ENCODE data around the gene OR13C5. TPM values are rescaled to one million over a fixed set of nuclear protein-coding genes. Genes with fewer than 3 reads are reported as not detected.
A peak's percentile ranks its signal among the peaks of the same experiment; 100 is the strongest.

OR13C5 gene
- total RNA-seq, 2 donors from 2014 or later: not detected

GRCh38 chr9:104568868-104569267 lies 30.3 kb downstream of the OR13C5 start, which contains the start of gene OR13C8:
Gene OR13C8 (plus strand): TSS chr9:104569168. CDS start chr9:104569168, 0 bp downstream.
- no peak for DNase-seq
- TF ChIP-seq CTCF (conservative IDR thresholded peaks at IDR 0.05): no peak

GRCh38 chr9:104564358-104564757 lies 34.9 kb downstream of the OR13C5 start:
- Histone ChIP-seq H3K27ac (ENCODE audit: low read depth, low read length) (no peak overlapping the region), H3K4me3 (ENCODE audit: low read length) (no peak overlapping the region), H3K4me1 (ENCODE audit: control insufficient read depth, insufficient read depth, low read length) (no peaks in the 10 kb centered on the region), H3K9ac (ENCODE audit: extremely low read depth, low read length, poor library complexity, severe bottlenecking) (no peak overlapping the region), H3K27me3 (ENCODE audit: control insufficient read depth, insufficient read depth, low read length, poor library complexity, severe bottlenecking) (no peaks in the 10 kb centered on the region), H3K9me3 (ENCODE audit: control insufficient read depth, low read length) (no peaks in the 10 kb centered on the region), H3K36me3 (ENCODE audit: control insufficient read depth, insufficient read depth, low read length) (no peaks in the 10 kb centered on the region)
- Mint-ChIP-seq H3K36me3 (ENCODE audit: low read depth) (no peaks in the 10 kb centered on the region), H3K4me1 (no peaks in the 10 kb centered on the region), H3K4me3 (no peak overlapping the region), H3K9me3 (peaks cover 5% of the 10 kb centered on the region), H3K27ac (no peak overlapping the region), H3K27me3 (ENCODE audit: insufficient read depth) (no peaks in the 10 kb centered on the region)
- WGBS, 2 experiments (ENCODE audit: insufficient coverage in 1 of 2, insufficient read length in 1 of 2): 69% methylated on average over 1 of the region's 1 CpG; no CpG with 5 or more reads in 1 of the 2 experiments
- TF ChIP-seq CTCF (conservative IDR thresholded peaks at IDR 0.05): no peak
- DNase-seq: no peak

More at GRCh38 chr9:104568868-104569267, 30.3 kb downstream of the OR13C5 start, which contains the start of gene OR13C8:
- Mint-ChIP-seq H3K4me3 (no peak within 1 kb of the TSS), H3K27me3 (ENCODE audit: insufficient read depth) (no peaks in the 10 kb centered on the region), H3K4me1 (no peaks in the 10 kb centered on the region), H3K27ac (no peak within 1 kb of the TSS), H3K9me3 (peaks cover 5% of the 10 kb centered on the region), H3K36me3 (ENCODE audit: low read depth) (no peaks in the 10 kb centered on the region)
- peaks cover 5% of the 10 kb centered on the region for H3K9me3 ChIP-seq (ENCODE audit: control insufficient read depth, low read length)
- H3K4me1 ChIP-seq (ENCODE audit: control insufficient read depth, insufficient read depth, low read length): no peaks in the 10 kb centered on the region
- no peak within 1 kb of the TSS for H3K4me3 ChIP-seq (ENCODE audit: low read length)
- 80 to 82% methylated on average over 1 to 4 of the region's 4 CpGs for WGBS, 2 experiments (ENCODE audit: insufficient coverage in 1 of 2, insufficient read length in 1 of 2)
- H3K27ac ChIP-seq (ENCODE audit: low read depth, low read length): no peak within 1 kb of the TSS
- H3K9ac ChIP-seq (ENCODE audit: extremely low read depth, low read length, poor library complexity, severe bottlenecking): no peak within 1 kb of the TSS
- no peaks in the 10 kb centered on the region for H3K36me3 ChIP-seq (ENCODE audit: control insufficient read depth, insufficient read depth, low read length)
- H3K27me3 ChIP-seq (ENCODE audit: control insufficient read depth, insufficient read depth, low read length, poor library complexity, severe bottlenecking): no peaks in the 10 kb centered on the region

GRCh38 chr9:104556830-104557634 lies 42.2 kb downstream of the OR13C5 start:
- Mint-ChIP-seq H3K9me3 (peaks cover 14% of the 10 kb centered on the region), H3K4me3 (no peak overlapping the region), H3K27ac (peak overlapping the region; percentile 71), H3K27me3 (ENCODE audit: insufficient read depth) (no peaks in the 10 kb centered on the region), H3K36me3 (ENCODE audit: low read depth) (no peaks in the 10 kb centered on the region), H3K4me1 (peaks cover 3% of the 10 kb centered on the region)
- no peak for TF ChIP-seq CTCF (conservative IDR thresholded peaks at IDR 0.05)
- H3K36me3 ChIP-seq (ENCODE audit: control insufficient read depth, insufficient read depth, low read length): no peaks in the 10 kb centered on the region
- no peak overlapping the region for H3K4me3 ChIP-seq (ENCODE audit: low read length)
- DNase-seq: peak; percentile 57
- H3K9me3 ChIP-seq (ENCODE audit: control insufficient read depth, low read length): no peaks in the 10 kb centered on the region
- no peak overlapping the region for H3K27ac ChIP-seq (ENCODE audit: low read depth, low read length)
- H3K27me3 ChIP-seq (ENCODE audit: control insufficient read depth, insufficient read depth, low read length, poor library complexity, severe bottlenecking): no peaks in the 10 kb centered on the region
- no peaks in the 10 kb centered on the region for H3K4me1 ChIP-seq (ENCODE audit: control insufficient read depth, insufficient read depth, low read length)
- 92 to 100% methylated on average over 2 to 8 of the region's 8 CpGs for WGBS, 2 experiments (ENCODE audit: insufficient coverage in 1 of 2, insufficient read length in 1 of 2)
- H3K9ac ChIP-seq (ENCODE audit: extremely low read depth, low read length, poor library complexity, severe bottlenecking): no peak overlapping the region

Data from endodermal cell (in vitro differentiated cells).